Medulla oblongata (tissue), 1 donor: ENCODE data around the gene TMC1.

ENCODE experiments used
- DNase-seq: peaks from one replicate; pipeline ENCODE4 v3.0.0-alpha.2; 2015; ENCODE audit errors: extremely low spot score

Gene TMC1

GRCh38 chr9:72614067-72614466 lies 92.7 kb downstream of the TMC1 start:
- no peak for DNase-seq

GRCh38 chr9:72615931-72616330 lies 94.5 kb downstream of the TMC1 start:
- DNase-seq = no peak

GRCh38 chr9:72618811-72619210 lies 97.4 kb downstream of the TMC1 start:
- DNase-seq = no peak

GRCh38 chr9:72622186-72622585 lies 100.8 kb downstream of the TMC1 start:
- DNase-seq = no peak

GRCh38 chr9:72623156-72623555 lies 101.7 kb downstream of the TMC1 start:
- DNase-seq = peak; percentile 21

GRCh38 chr9:72627147-72627546 lies 105.7 kb downstream of the TMC1 start:
- DNase-seq = no peak

GRCh38 chr9:72627956-72628540 lies 106.6 kb downstream of the TMC1 start:
- no peak for DNase-seq

GRCh38 chr9:72633966-72634365 lies 112.6 kb downstream of the TMC1 start:
- DNase-seq = no peak

- no peak for DNase-seq
These were observed 113.8 kb downstream of the TMC1 start for GRCh38 chr9:72635197-72635596.

- DNase-seq = no peak
These were observed 115.2 kb downstream of the TMC1 start for GRCh38 chr9:72636621-72637020.

- DNase-seq = no peak
These were observed 122.2 kb downstream of the TMC1 start for GRCh38 chr9:72643651-72644050.

GRCh38 chr9:72646061-72646460 lies 124.7 kb downstream of the TMC1 start:
- DNase-seq = no peak

GRCh38 chr9:72648324-72649126 lies 127.1 kb downstream of the TMC1 start:
- peak; percentile 26 for DNase-seq

- no peak for DNase-seq
These were observed 127.7 kb downstream of the TMC1 start for GRCh38 chr9:72649127-72649442.

GRCh38 chr9:72650206-72650605 lies 128.8 kb downstream of the TMC1 start:
- DNase-seq = no peak

- no peak for DNase-seq
These were observed 134.6 kb downstream of the TMC1 start for GRCh38 chr9:72656021-72656420.

GRCh38 chr9:72657023-72657422 lies 135.6 kb downstream of the TMC1 start:
- no peak for DNase-seq

- no peak for DNase-seq
These were observed 137.3 kb downstream of the TMC1 start for GRCh38 chr9:72658703-72659102.

GRCh38 chr9:72661401-72662135 lies 140.2 kb downstream of the TMC1 start:
- no peak for DNase-seq

GRCh38 chr9:72665421-72665820 lies 144.0 kb downstream of the TMC1 start:
- DNase-seq = no peak

GRCh38 chr9:72667181-72667580 lies 145.8 kb downstream of the TMC1 start:
- DNase-seq = no peak

- no peak for DNase-seq
These were observed 153.6 kb downstream of the TMC1 start for GRCh38 chr9:72674961-72675360.

- no peak for DNase-seq
These were observed 154.2 kb downstream of the TMC1 start for GRCh38 chr9:72675586-72675985.
